CD4-positive, alpha-beta memory T cell (primary cell): ENCODE measurements around the gene PPIL3. TPM values are rescaled to one million over a fixed set of nuclear protein-coding genes. Genes with fewer than 3 reads are reported as not detected.

Experiments
- CTCF ChIA-PET: fragments of 350-600 bp; sonication (Branson Sonifier 250); formaldehyde crosslinking; loops from one replicate; lab custom pipeline; 2021; ENCODE audit warnings: inconsistent platforms; ENCODE audit not compliant: partially characterized antibody; lab: Charles Lee
- POLR2A ChIA-PET: fragments of 350-600 bp; sonication (Branson Sonifier 250); formaldehyde crosslinking; loops from one replicate; lab custom pipeline; 2021; ENCODE audit not compliant: partially characterized antibody; lab: Charles Lee
- DNase-seq, 5 donors: peaks; one replicate each; pipeline versions ENCODE4 v3.0.0 to v3.0.0-alpha.2; 2020 to 2022; ENCODE audit warnings: mixed read lengths in 1 of 5
- H3K27ac ChIP-seq: one replicate; pipeline ENCODE4 v1.7.0; 2013; ENCODE audit warnings: low read depth, low read length
- H3K27me3 ChIP-seq: 2 replicates; pipeline ENCODE4 v1.7.0; 2013; ENCODE audit warnings: mild to moderate bottlenecking, low read length, moderate library complexity; ENCODE audit not compliant: insufficient read depth
- H3K36me3 ChIP-seq: 2 replicates; pipeline ENCODE4 v1.7.0; 2013; ENCODE audit warnings: mild to moderate bottlenecking, low read length, moderate library complexity; ENCODE audit not compliant: insufficient read depth
- H3K4me1 ChIP-seq: 2 replicates; pipeline ENCODE4 v1.7.0; 2013; ENCODE audit warnings: mild to moderate bottlenecking, low read length, moderate library complexity; ENCODE audit not compliant: insufficient read depth
- H3K4me3 ChIP-seq, 2 donors: one replicate each; pipeline ENCODE4 v1.7.0; 2013; ENCODE audit warnings: low read length in 2 of 2, mild to moderate bottlenecking in 1 of 2
- H3K9me3 ChIP-seq, 2 donors: one replicate each; pipeline ENCODE4 v1.7.0; 2013; ENCODE audit warnings: low read length in 2 of 2, control low read depth in 1 of 2; ENCODE audit not compliant: control insufficient read depth in 1 of 2
- H3K27ac Mint-ChIP-seq, 7 donors: one replicate each; pipeline ENCODE4 v1.8.0; 2020 to 2021; ENCODE audit warnings: mixed read lengths in 7 of 7, mild to moderate bottlenecking in 6 of 7, inconsistent platforms in 3 of 7, moderate library complexity in 3 of 7
- H3K27me3 Mint-ChIP-seq, 2 donors: one replicate each; pipeline ENCODE4 v1.8.0; 2020 to 2021; ENCODE audit warnings: mixed read lengths in 2 of 2
- H3K36me3 Mint-ChIP-seq, 2 donors: one replicate each; pipeline ENCODE4 v1.8.0; 2020 to 2021; ENCODE audit warnings: mixed read lengths in 2 of 2, inconsistent platforms in 1 of 2, mild to moderate bottlenecking in 1 of 2
- H3K4me1 Mint-ChIP-seq, 4 donors: one replicate each; pipeline ENCODE4 v1.8.0; 2020 to 2021; ENCODE audit warnings: mixed read lengths in 4 of 4, mild to moderate bottlenecking in 1 of 4
- H3K4me3 Mint-ChIP-seq, 8 donors: one replicate each; pipeline ENCODE4 v1.8.0; 2020 to 2021; ENCODE audit warnings: mixed read lengths in 8 of 8, mild to moderate bottlenecking in 7 of 8, moderate library complexity in 6 of 8, inconsistent platforms in 3 of 8
- H3K9me3 Mint-ChIP-seq, 8 donors: one replicate each; pipeline ENCODE4 v1.8.0; 2020 to 2021; ENCODE audit warnings: mixed read lengths in 8 of 8, mild to moderate bottlenecking in 5 of 8, inconsistent platforms in 3 of 8, moderate library complexity in 1 of 8
- intact Hi-C: fragments of 100-400 bp; cut with micrococcal nuclease; formaldehyde crosslinking; loops from one replicate; pipeline ENCODE4 v1.15.1; 2023
- polyA plus RNA-seq, 2 donors: library from polyadenylated mRNA; unstranded; fragments of 300-500 nt; fragmentation: Illumina TruSeq; gene quantifications; one replicate each; pipeline ENCODE4 v1.2.3, GENCODE V29; 2021
- total RNA-seq, 2 experiments: library from RNA; stranded (reverse); gene quantifications; one replicate each; pipeline ENCODE4 v1.2.3, GENCODE V29; 2021

The PPIL3 gene
- total and polyA plus RNA-seq, 4 experiments from 2014 or later, result 18.7 to 57.7 (median 37.6) TPM

DNA sequence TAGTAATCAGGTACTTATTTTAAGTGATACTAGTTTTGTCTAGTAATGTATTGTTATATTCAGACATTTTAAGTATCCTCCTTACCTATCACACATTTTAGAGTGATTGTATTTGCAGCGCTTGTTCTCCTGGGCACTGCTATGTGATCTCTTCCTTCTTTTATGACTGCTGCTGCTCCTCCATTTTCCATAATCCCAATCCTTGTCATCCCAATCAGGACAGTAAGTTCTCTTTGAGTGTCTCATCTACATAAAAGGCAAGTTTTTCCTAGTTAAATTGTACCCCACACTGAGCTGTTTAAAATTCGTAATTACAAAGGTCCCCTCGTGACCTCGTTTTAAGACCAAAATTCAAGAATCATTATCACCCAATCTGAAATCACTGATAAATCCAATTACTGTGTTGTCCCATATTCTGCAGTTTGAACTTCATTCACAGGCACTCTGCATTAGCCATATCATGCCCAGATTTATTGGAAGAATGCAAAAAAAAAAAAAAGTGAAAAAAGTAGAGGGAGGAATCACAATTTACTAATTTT lies 27.2 kb downstream of the PPIL3 start:
- H3K4me3 ChIP-seq, result peak overlapping the region; percentile 6 to 83
- ChIA-PET CTCF (interaction anchor here (0.7 to 1.5 kb wide), 2 partner anchors 13 to 46 kb away, joined by 3 read pairs; no protein-coding TSS in a partner anchor), POLR2A (interaction anchor here (0.7 to 1.8 kb wide), 4 partner anchors 9 to 46 kb away, joined by 3 to 18 read pairs (median 6); partner anchors contain the start of genes NIF3L1 and PPIL3)
- peak in 1 of 5 donors; percentile 13 for DNase-seq
- H3K27me3 Mint-ChIP-seq, result no peaks in the 10 kb centered on the region
- peaks cover 39% of the 10 kb centered on the region for H3K36me3 ChIP-seq
- peaks cover 0 to 4% (median 0%) of the 10 kb centered on the region in 8 donors for H3K9me3 Mint-ChIP-seq
- intact Hi-C loops, result loop anchor here (5.0 kb wide), 1 partner anchor 1776 kb away; no protein-coding TSS in a partner anchor
- H3K36me3 Mint-ChIP-seq, result peaks cover 62 to 73% of the 10 kb centered on the region in 2 donors
- H3K4me3 Mint-ChIP-seq, result peak overlapping the region; percentile 91 to 99 (median 96)
- no peaks in the 10 kb centered on the region for H3K27me3 ChIP-seq
- peaks cover 35 to 70% (median 52%) of the 10 kb centered on the region in 4 donors for H3K4me1 Mint-ChIP-seq
- H3K9me3 ChIP-seq, result no peaks in the 10 kb centered on the region
- peak overlapping the region; percentile 89 to 100 (median 100) for H3K27ac Mint-ChIP-seq
- H3K27ac ChIP-seq, result peak overlapping the region; percentile 100
- H3K4me1 ChIP-seq, result peaks cover 60% of the 10 kb centered on the region

GRCh38 chr2:200860092-200860795 lies 28.6 kb downstream of the PPIL3 start:
- no peaks in the 10 kb centered on the region for H3K27me3 ChIP-seq
- Mint-ChIP-seq H3K4me1 (peaks cover 40 to 74% (median 54%) of the 10 kb centered on the region in 4 donors), H3K9me3 (peaks cover 0 to 4% (median 0%) of the 10 kb centered on the region in 8 donors), H3K27ac (peak overlapping the region; percentile 77 to 92 (median 89)), H3K4me3 (peak overlapping the region; percentile 82 to 99 (median 95)), H3K36me3 (peaks cover 68 to 82% of the 10 kb centered on the region in 2 donors), H3K27me3 (no peaks in the 10 kb centered on the region)
- H3K4me3 ChIP-seq, result peak overlapping the region in 1 of 2 donors; percentile 41
- H3K9me3 ChIP-seq, result no peaks in the 10 kb centered on the region
- peak overlapping the region; percentile 100 for H3K27ac ChIP-seq
- ChIA-PET CTCF (interaction anchor here (1.5 kb wide), 2 partner anchors 11 to 12 kb away, joined by 3 to 5 read pairs; no protein-coding TSS in a partner anchor), POLR2A (interaction anchor here (0.8 to 2.8 kb wide), 8 partner anchors 8 to 209 kb away, joined by 3 to 21 read pairs (median 6); partner anchors contain the start of genes BZW1, NIF3L1 and PPIL3)
- peak in 1 of 5 donors; percentile 15 for DNase-seq
- intact Hi-C loops, result loop anchor here (5.0 kb wide), 1 partner anchor 1777 kb away; no protein-coding TSS in a partner anchor
- H3K36me3 ChIP-seq, result peaks cover 46% of the 10 kb centered on the region
- H3K4me1 ChIP-seq, result peaks cover 60% of the 10 kb centered on the region

- Mint-ChIP-seq H3K36me3 (peaks cover 79 to 87% of the 10 kb centered on the region in 2 donors), H3K27ac (peak overlapping the region in 4 of 7 donors; percentile 15 to 89 (median 68)), H3K9me3 (peaks cover 0 to 5% (median 0%) of the 10 kb centered on the region in 8 donors), H3K27me3 (no peaks in the 10 kb centered on the region), H3K4me3 (peak overlapping the region in 1 of 8 donors; percentile 50), H3K4me1 (peaks cover 35 to 63% (median 45%) of the 10 kb centered on the region in 4 donors)
- Histone ChIP-seq H3K27ac (no peak overlapping the region), H3K4me3 (no peak overlapping the region), H3K4me1 (peaks cover 52% of the 10 kb centered on the region), H3K27me3 (no peaks in the 10 kb centered on the region), H3K9me3 (no peaks in the 10 kb centered on the region), H3K36me3 (peaks cover 79% of the 10 kb centered on the region)
- no peak for DNase-seq
- ChIA-PET CTCF (interaction anchor here (1.4 kb wide), 2 partner anchors 12 to 45 kb away, joined by 3 to 4 read pairs; no protein-coding TSS in a partner anchor), POLR2A (interaction anchor here (0.9 to 10.4 kb wide), 5 partner anchors 8 to 43 kb away, joined by 3 to 108 read pairs (median 3); partner anchors contain the start of gene CLK1)
- intact Hi-C loops, result no loop called here
Measured at GRCh38 chr2:200856806-200857205, 32.1 kb downstream of the PPIL3 start.

- peak overlapping the region in 2 of 8 donors; percentile 3 to 31 for H3K4me3 Mint-ChIP-seq
Measured at GRCh38 chr2:200852605-200853004, 36.3 kb downstream of the PPIL3 start.

DNA sequence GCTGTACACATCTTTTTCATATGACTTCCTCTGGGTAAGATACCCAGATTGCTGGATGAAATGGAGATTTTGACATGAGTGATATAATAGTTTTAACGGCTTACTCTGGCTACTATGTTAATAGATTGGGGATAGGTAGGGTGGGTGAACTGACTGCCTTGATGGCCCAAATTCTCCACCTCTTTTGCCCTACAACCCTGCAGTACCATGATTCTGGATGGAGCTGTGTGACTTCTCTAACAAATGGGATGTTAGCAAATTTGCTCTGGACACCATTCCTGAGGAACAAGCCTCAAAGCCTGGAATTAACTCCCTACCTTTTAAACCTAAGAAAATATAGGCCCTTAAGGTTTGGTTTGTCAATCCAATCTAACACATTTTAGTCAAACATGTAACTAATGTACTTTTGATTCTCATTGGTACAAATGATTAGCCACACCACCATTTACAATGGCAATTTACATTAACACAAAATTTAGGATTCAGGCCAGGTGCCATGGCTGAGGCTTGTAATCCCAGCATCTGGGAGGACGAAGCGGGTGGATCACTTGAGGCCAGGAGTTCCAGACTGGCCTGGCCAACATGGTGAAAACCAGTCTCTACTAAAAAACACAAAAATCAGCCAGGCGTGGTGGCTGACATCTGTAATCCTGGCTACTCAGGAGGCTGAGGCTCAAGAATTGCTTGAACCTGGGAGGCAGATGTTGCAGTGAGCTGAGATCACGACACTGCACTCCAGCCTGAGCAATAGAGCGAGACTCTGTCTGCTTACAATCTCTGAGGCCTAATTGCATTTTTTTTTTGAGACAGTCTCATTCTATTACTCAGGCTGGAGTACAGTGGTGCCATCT lies 37.3 kb downstream of the PPIL3 start:
- H3K9me3 ChIP-seq, result no peaks in the 10 kb centered on the region
- no peak overlapping the region for H3K27ac ChIP-seq
- H3K4me3 ChIP-seq, result no peak overlapping the region
- ChIA-PET CTCF (no interaction called here), POLR2A (interaction anchor here (0.6 to 10.4 kb wide), 3 partner anchors 13 to 1399 kb away, joined by 3 to 108 read pairs (median 3); partner anchors contain the start of gene CLK1)
- H3K4me3 Mint-ChIP-seq, result no peak overlapping the region
- H3K27ac Mint-ChIP-seq, result peak overlapping the region in 4 of 7 donors; percentile 40 to 89 (median 74)
- H3K36me3 ChIP-seq, result peaks cover 53% of the 10 kb centered on the region
- H3K27me3 Mint-ChIP-seq, result no peaks in the 10 kb centered on the region
- no peaks in the 10 kb centered on the region for H3K27me3 ChIP-seq
- H3K4me1 Mint-ChIP-seq, result peaks cover 6 to 30% (median 10%) of the 10 kb centered on the region in 4 donors
- peaks cover 49 to 54% of the 10 kb centered on the region in 2 donors for H3K36me3 Mint-ChIP-seq
- peak in 1 of 5 donors; percentile 6 for DNase-seq
- peaks cover 4% of the 10 kb centered on the region for H3K4me1 ChIP-seq
- intact Hi-C loops, result no loop called here
- peaks cover 0 to 12% (median 0%) of the 10 kb centered on the region in 8 donors for H3K9me3 Mint-ChIP-seq

More at GRCh38 chr2:200852605-200853004, 36.3 kb downstream of the PPIL3 start:
- DNase-seq, result no peak
- ChIA-PET CTCF (no interaction called here), POLR2A (interaction anchor here (0.7 to 10.4 kb wide), 7 partner anchors 9 to 1419 kb away, joined by 3 to 108 read pairs (median 3); partner anchors contain the start of gene CLK1)
- Mint-ChIP-seq H3K27me3 (no peaks in the 10 kb centered on the region), H3K27ac (peak overlapping the region in 5 of 7 donors; percentile 5 to 89 (median 78)), H3K9me3 (peaks cover 0 to 12% (median 0%) of the 10 kb centered on the region in 8 donors), H3K36me3 (peaks cover 59 to 63% of the 10 kb centered on the region in 2 donors), H3K4me1 (peaks cover 10 to 37% (median 16%) of the 10 kb centered on the region in 4 donors)
- H3K36me3 ChIP-seq, result peaks cover 63% of the 10 kb centered on the region
- no peak overlapping the region for H3K27ac ChIP-seq
- no peaks in the 10 kb centered on the region for H3K27me3 ChIP-seq
- peaks cover 10% of the 10 kb centered on the region for H3K4me1 ChIP-seq
- H3K4me3 ChIP-seq, result no peak overlapping the region
- H3K9me3 ChIP-seq, result no peaks in the 10 kb centered on the region
- intact Hi-C loops, result no loop called here
